ENCODE results near the gene POFUT1.

DNA sequence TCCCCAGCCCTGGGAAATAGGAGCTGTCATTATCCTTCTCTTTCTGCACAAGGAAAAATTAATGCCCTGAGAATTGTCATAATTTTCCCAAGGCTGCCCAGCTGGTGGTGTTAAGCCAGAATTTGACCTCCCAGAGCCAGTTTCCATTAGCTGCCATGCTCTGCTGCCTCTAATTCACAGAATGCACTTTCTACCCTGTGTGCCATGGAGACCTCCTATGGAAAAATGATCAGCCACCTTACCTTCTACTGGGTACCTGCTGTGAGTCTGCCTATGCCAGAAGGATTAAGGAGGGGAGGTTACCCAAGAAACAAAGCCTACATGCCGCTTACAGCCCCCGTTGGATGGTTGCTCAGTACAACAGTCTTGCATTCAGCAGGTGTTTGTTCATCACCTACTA is 29.1 kb downstream of the POFUT1 start:
- TF ChIP-seq, protein P1, sequence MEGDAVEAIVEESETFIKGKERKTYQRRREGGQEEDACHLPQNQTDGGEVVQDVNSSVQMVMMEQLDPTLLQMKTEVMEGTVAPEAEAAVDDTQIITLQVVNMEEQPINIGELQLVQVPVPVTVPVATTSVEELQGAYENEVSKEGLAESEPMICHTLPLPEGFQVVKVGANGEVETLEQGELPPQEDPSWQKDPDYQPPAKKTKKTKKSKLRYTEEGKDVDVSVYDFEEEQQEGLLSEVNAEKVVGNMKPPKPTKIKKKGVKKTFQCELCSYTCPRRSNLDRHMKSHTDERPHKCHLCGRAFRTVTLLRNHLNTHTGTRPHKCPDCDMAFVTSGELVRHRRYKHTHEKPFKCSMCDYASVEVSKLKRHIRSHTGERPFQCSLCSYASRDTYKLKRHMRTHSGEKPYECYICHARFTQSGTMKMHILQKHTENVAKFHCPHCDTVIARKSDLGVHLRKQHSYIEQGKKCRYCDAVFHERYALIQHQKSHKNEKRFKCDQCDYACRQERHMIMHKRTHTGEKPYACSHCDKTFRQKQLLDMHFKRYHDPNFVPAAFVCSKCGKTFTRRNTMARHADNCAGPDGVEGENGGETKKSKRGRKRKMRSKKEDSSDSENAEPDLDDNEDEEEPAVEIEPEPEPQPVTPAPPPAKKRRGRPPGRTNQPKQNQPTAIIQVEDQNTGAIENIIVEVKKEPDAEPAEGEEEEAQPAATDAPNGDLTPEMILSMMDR (IDR thresholded peaks at IDR 0.05): no peak
- TF ChIP-seq POLR2AphosphoS5 (IDR thresholded peaks at IDR 0.05) (no peak), EP300 (IDR thresholded peaks at IDR 0.05) (no peak), POLR2A (IDR thresholded peaks at IDR 0.05) (no peak)

All from gastroesophageal sphincter (tissue), 3 donors.